ENCODE data around the gene ALOX5AP. TPM values are rescaled to one million over a fixed set of nuclear protein-coding genes. Genes with fewer than 3 reads are reported as not detected.

The ALOX5AP gene
- total RNA-seq, 1 experiment from 2014 or later = not detected

GRCh38 chr13:30724778-30725177, 10.6 kb upstream of the ALOX5AP start:
- no peaks in the 10 kb centered on the region for H3K79me2 ChIP-seq (ENCODE audit: low read length)
- no peak overlapping the region for H3K27ac ChIP-seq (ENCODE audit: low read length)
- H3K4me3 ChIP-seq (ENCODE audit: low read length) = no peak overlapping the region
- no peak for ATAC-seq
- no peaks in the 10 kb centered on the region for H4K20me1 ChIP-seq (ENCODE audit: low read length)
- intact Hi-C loops (cut with micrococcal nuclease) = no loop called here
- no peaks in the 10 kb centered on the region for H3F3A ChIP-seq (ENCODE audit: low read length, unreplicated experiment)
- CTCF ChIA-PET = no interaction called here
- TF ChIP-seq EZH2phosphoT487 (IDR thresholded peaks at IDR 0.05; ENCODE audit: borderline replicate concordance, low read length) (no peak), EZH2 (IDR thresholded peaks at IDR 0.05; ENCODE audit: low read length, unreplicated experiment) (no peak), CTCF (conservative IDR thresholded peaks at IDR 0.05; ENCODE audit: low read depth, low read length) (no peak)
- no peaks in the 10 kb centered on the region for H3K9me3 ChIP-seq (ENCODE audit: low read length)
- H3K9ac ChIP-seq (ENCODE audit: low read length) = no peak overlapping the region
- peaks cover 33% of the 10 kb centered on the region for H3K4me1 ChIP-seq (ENCODE audit: insufficient read depth, low read length)
- H2AFZ ChIP-seq (ENCODE audit: low read length) = no peak overlapping the region
- H3K4me2 ChIP-seq (ENCODE audit: low read length) = no peak overlapping the region
- DNase-seq = no peak
- POLR2A ChIA-PET (ENCODE audit: unreplicated experiment) = no interaction called here
- BruUV-seq (replicated peaks) = no TSS peak
- H3K36me3 ChIP-seq (ENCODE audit: low read depth, low read length) = no peaks in the 10 kb centered on the region
- H3K9me2 ChIP-seq (replicated peaks; ENCODE audit: low read length) = no peaks in the 10 kb centered on the region
- no peaks in the 10 kb centered on the region for H3K27me3 ChIP-seq (ENCODE audit: low read length)

- intact Hi-C loops (cut with micrococcal nuclease) = no loop called here
- BruUV-seq (replicated peaks) = no TSS peak
Measured at GRCh38 chr13:30725326-30726085, 9.8 kb upstream of the ALOX5AP start.

More at GRCh38 chr13:30725326-30726085, 9.8 kb upstream of the ALOX5AP start:
- CTCF ChIA-PET = no interaction called here
- H2AFZ ChIP-seq (ENCODE audit: low read length) = no peak overlapping the region
- H4K20me1 ChIP-seq (ENCODE audit: low read length) = no peaks in the 10 kb centered on the region
- H3K36me3 ChIP-seq (ENCODE audit: low read depth, low read length) = no peaks in the 10 kb centered on the region
- TF ChIP-seq EZH2phosphoT487 (IDR thresholded peaks at IDR 0.05; ENCODE audit: borderline replicate concordance, low read length) (no peak), EZH2 (IDR thresholded peaks at IDR 0.05; ENCODE audit: low read length, unreplicated experiment) (no peak), CTCF (conservative IDR thresholded peaks at IDR 0.05; ENCODE audit: low read depth, low read length) (no peak)
- no peaks in the 10 kb centered on the region for H3K9me3 ChIP-seq (ENCODE audit: low read length)
- no peak for DNase-seq
- H3K27me3 ChIP-seq (ENCODE audit: low read length) = no peaks in the 10 kb centered on the region
- no peak overlapping the region for H3K27ac ChIP-seq (ENCODE audit: low read length)
- no peaks in the 10 kb centered on the region for H3K9me2 ChIP-seq (replicated peaks; ENCODE audit: low read length)
- H3K79me2 ChIP-seq (ENCODE audit: low read length) = no peaks in the 10 kb centered on the region
- no peak overlapping the region for H3K4me3 ChIP-seq (ENCODE audit: low read length)
- no peak for ATAC-seq
- POLR2A ChIA-PET (ENCODE audit: unreplicated experiment) = no interaction called here
- H3F3A ChIP-seq (ENCODE audit: low read length, unreplicated experiment) = no peaks in the 10 kb centered on the region
- peaks cover 25% of the 10 kb centered on the region for H3K4me1 ChIP-seq (ENCODE audit: insufficient read depth, low read length)
- H3K9ac ChIP-seq (ENCODE audit: low read length) = no peak overlapping the region
- no peak overlapping the region for H3K4me2 ChIP-seq (ENCODE audit: low read length)

Data from PC-3 (cell line).